NCI-H1417 treated with DMSO at 0.1 percent for 48 hours (cell line): ENCODE data around the gene PPP1R1B.

Experiments used
- DNase-seq: peaks from one replicate; lab custom pipeline; 2025; lab: John Stamatoyannopoulos, UW

Gene PPP1R1B

GRCh38 chr17:39667945-39668924 lies 41.5 kb downstream of the PPP1R1B start, which contains the start of gene PNMT:
Gene PNMT (plus strand): TSS chr17:39668453. CDS start chr17:39668476, 23 bp downstream.
- no peak for DNase-seq

GRCh38 chr17:39669897-39670735 lies 43.4 kb downstream of the PPP1R1B start:
- no peak for DNase-seq

GRCh38 chr17:39670746-39671145 lies 44.0 kb downstream of the PPP1R1B start:
- no peak for DNase-seq

DNA sequence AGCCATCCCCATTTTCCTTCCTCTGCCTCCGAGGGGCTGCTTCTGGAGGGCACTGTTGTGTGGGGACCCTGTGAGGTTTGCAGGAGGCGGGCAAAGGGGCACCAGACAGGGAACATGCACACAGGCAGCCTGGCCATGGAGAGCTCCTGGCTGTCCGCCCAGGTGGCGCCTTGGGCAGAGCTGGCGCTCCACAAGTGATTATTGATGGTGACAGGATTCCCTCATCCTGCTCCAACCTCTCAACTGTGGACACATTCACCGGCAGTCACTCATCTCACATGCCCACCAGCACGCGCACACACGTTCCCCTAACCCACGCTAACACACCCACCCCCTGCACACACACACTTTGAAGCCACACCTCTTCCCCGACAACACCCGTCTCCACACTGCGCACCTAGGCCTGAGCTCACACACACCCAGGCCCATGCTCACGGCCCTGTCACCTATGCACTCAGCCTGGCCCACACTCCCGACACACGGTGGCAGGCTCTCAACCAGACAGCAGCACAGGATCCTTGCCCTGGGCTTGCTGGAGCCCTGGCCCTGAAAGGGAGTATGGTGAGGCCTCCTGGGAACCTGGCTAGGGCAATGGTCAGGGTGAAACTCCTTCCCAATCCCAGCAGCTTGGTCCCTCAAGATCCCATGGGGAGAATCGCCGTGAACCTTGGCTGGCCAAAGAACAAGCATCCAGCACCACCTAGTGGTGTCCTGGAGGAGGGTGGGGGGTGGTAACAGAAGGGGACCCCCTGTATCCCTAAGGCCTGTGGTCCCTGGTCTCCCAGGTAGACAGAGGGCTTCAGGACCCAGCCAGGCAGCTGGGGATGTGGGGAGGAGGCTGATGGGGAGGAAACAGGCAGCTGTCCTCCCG lies 45.1 kb downstream of the PPP1R1B start:
- DNase-seq = no peak

- DNase-seq = no peak
Measured at GRCh38 chr17:39672522-39673334, 46.0 kb downstream of the PPP1R1B start.

DNA sequence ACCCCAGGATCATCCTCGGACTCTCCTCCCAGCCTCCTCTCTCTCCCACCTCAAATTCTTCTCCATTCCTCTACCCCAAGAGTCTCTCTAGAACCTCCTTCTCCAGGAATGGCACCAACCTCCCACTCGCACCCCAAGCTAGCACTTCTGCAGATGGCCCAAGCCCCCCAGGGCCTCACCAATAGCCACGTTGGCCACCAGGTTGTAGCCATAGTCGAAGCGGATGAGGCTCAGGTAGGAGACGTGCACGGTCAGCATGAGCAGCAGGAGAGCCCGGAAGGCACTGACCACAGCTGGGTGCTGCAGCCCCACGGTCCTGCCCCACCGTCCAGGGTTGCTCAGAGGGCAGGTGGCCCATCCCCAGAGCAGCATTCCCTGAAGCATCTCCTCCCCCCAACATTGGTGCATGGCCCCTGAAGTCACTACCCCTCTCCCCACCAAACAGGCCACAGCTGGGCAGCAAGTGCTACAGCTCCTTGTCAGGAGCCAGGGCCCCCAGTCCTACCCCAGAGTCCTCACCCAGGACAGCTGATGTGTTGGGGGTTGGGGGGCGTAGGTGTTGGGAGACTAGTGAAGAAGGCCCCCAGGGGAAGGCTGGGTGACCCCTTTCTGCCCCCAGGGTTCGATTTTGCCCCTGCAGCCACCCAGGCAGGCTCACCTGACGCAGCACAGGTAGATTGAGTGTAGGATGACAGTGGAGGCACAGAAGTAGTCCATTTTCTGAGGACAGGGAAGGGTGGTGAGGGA lies 46.8 kb downstream of the PPP1R1B start:
- DNase-seq = no peak

DNA sequence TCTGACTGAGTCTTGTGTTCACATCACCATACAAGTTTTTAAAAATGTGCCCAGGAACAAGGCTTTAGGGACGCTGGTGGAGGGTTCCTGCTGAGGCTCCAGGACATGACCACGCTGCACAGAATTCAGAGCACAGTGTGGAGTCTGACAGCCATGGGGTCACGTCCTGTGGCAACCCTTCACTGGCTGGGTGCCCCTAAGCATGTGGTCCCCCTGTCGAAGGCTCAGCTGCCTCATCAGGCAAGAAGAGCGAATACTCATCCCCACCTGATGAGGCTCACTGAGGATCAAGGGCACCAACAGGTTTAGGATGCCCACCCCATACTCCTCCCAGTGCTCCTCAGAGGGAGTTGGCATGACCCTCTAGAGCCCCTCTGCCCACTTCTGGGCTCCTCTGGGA lies 47.4 kb downstream of the PPP1R1B start:
- no peak for DNase-seq

DNA sequence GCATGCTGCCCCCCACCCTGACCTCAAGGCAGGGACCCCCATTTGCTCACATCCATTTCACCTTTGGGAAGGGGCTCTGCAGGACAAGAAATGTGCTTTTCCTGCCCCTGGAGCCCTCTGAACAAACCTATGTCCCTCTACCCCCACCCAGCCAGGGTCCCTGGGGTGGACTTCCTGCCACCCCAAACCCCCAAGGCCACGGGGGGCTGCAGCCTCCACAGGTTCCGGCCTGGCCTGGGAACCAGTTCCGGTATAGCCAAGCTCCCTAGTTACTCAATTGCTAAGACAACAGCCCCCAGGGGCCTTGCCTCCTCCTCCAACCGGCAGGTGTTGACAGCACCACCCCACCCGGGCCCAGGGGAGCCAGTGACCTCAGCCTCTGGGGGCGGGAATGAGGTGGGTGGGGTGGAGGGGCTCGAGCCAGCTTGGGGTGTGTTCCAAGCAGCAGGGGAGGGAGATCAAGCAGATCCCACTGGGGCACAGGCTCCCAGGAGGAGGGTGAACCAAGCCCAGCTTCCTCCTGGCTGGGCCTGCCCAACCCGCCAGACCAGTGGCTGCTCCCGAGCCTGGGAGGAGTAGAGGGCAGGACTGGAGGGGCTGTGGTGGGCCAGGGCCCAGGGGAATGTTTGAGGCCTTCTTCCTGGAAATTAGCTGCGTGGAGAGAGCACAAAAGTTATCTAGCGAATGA lies 48.1 kb downstream of the PPP1R1B start:
- DNase-seq = peak; percentile 23

DNA sequence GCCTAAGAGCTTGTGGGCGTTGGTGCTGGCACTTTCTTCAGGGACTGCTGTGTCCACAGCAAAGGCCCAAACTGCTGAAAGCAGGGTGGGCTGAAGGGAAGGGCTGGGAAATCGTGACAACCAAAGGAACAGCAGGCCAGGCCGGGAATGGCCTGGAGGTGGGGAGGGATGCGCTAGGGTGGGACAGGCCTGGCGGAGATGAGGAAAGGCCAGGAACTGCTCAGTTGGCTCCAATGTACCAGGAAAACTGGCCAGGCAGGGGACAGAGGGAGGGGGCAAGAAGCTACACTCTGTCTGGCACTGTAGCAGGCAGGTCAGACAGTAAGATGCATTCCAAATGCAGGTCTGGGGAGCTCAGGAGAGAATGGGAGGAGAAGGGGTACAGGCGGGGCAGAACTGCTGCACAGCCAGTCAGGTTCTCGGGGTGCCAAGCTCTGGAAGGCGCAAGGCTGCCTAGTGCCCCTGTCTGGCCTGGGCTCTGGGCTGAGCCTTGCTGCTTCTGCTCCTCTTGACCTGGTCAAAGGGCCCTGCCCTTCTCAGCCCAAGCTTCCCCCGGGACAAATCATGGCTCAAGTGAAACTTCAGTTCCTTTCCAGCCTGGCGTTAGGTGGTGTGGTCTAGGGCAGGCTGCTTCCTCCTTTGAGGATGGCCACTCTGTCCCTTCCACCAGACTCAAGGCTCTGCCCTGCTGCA lies 48.8 kb downstream of the PPP1R1B start:
- no peak for DNase-seq

DNA sequence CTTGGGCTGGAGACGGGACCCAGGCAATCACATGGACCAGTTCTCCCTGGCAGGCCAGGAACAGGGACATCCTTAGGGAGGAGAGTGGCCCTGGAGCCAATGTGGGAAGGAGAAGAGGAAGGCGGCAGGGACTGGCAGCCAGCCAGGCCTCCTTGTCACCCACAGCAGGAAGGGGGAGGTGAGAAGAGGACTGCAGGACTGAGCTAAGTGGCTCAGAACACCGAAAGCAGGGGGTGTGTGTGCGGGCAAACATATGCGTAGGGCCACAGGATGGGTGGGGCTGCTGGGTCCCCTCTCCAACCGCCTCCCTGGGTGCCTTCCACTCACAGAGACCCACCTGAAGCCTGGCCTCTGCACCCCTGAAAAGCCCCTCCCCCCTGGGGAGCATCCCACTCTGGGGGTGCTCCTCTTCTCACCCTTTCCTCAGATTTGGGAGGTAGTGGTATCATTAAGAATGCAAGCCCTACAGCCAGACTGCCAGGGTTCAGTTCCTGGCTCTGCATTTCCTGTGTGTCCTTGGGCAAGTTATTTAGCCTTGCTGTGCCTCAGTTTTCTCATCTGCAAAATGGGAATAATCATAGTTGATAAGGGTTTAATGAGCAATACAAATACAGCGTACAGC lies 49.6 kb downstream of the PPP1R1B start:
- no peak for DNase-seq

- DNase-seq = no peak
Measured at GRCh38 chr17:39677072-39677471, 50.3 kb downstream of the PPP1R1B start.

DNA sequence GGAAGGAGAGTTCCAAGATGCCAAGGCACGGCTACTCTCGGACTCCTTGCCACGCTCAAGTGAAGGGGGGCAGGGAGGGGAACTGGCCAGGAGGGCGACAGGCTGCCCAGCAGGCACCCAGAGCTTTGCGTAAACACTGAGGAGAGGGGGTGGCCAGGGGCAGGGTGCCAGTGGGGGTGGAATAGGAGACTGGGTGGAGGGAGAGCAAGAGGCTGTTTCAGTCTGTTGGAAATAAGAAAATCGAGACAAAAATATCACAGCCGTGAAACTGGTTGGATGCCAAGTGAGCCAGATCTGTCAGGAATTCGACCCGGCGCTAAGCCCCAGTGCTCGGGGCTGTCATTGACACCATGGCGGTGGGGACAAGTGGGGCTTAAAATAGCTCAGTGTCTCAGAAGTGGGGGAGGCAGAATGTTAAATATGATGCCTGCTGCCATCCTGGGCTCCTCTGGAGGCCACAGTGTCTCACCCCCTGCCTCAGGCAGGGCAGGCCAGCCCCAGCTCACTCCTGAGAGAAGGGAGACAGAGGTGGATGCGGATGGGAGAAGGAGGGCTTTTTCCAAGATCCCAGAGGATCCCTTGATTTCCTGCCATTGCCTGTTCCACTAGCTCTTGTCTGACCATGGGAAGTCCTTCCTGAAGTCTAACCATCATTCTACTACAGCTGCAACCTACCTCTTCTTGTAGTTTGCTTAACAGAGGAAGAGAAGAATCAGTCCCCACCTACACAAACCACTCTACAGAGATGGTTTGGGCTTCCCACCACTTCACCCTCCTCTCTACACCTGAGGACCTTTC lies 51.0 kb downstream of the PPP1R1B start:
- DNase-seq = no peak

- no peak for DNase-seq
Measured at GRCh38 chr17:39678340-39679116, 51.8 kb downstream of the PPP1R1B start.

DNA sequence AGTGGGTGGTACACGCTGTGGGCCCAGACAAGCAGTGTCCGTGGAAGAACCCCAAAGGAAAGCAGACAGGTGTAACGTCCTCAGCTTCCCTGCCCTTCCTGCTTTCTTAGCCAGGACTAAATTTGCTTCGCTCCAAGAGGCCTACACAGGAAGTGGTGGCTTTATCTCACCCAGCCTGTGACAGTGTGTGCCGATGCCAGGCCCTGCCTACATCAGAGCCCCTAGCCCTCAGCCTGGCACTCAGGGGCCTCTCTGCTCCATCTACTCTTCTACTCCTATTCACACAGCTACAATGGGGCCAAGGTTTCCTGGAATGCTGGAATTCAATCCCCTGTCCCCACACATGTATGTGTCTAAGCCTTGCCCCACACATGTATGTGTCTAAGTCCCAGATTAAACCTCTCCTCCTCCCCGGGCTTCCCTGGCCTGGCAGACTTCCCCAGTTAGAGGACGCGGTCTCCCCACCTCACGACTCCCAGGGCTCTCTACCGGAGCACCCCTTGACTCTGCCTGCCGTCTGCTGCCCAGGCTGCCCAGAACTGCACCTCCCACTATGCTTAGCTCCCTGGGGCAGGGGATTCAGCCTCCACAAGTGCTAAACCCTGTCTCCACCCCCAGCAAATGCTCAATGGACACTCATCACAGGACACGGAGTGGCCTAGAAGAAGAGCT lies 52.9 kb downstream of the PPP1R1B start:
- DNase-seq = no peak

DNA sequence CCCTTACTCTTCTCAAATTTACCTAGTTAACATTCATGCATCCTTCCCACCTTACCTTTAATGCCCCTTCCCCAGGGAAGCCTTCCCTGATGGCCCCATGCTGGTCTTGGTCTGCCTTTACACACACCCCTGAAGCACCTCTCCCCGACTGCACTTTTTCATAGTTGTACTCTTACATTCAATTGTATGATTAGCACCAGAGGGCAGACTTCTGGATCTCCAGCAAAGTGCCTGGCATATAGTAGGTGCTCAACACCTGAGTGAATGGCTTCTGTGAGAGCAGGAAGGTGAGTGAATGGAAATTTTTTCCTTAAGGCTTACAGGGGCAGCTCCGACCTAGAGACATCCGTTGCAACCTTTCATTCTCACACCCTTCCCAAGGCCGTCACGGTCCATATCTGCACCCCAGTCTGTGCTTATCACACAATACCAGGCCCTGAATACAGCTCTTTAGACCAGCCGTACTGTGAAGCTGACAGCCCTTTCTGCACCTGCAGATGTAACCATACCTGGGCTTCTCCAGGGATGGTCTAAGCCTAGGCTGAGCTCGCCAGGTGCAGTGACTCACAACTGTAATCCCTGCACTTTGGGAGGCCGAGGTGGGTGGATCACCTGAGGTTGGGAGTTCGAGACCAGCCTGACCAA lies 56.7 kb downstream of the PPP1R1B start:
- no peak for DNase-seq
